CD4-positive, alpha-beta T cell treated with Interferon alpha-2 for 1 hour (primary cell): ENCODE data around the gene PRR12.
"Not testable (repeated sequence)": the region's sequence is repeated elsewhere in the genome, so short reads cannot be mapped to it uniquely, and the experiment has no call there.

Experiments used
- DNase-seq, 2 donors: peaks; one replicate each; pipeline ENCODE4 v3.0.0-alpha.2; 2020 to 2022

Gene PRR12

GRCh38 chr19:49593233-49594113, 2.5 kb downstream of the PRR12 start:
- peak; percentile 91 to 95 for DNase-seq

GRCh38 chr19:49594157-49594992, 3.4 kb downstream of the PRR12 start:
- no peak for DNase-seq

GRCh38 chr19:49594993-49595818, 4.2 kb downstream of the PRR12 start:
- no peak for DNase-seq

GRCh38 chr19:49595819-49596404, 4.9 kb downstream of the PRR12 start:
- no peak for DNase-seq

- DNase-seq: no peak
Measured at GRCh38 chr19:49596407-49596806, 5.4 kb downstream of the PRR12 start.

- DNase-seq: no peak
Measured at GRCh38 chr19:49596954-49597702, 6.1 kb downstream of the PRR12 start.

- DNase-seq: no peak
Measured at GRCh38 chr19:49597703-49597974, 6.7 kb downstream of the PRR12 start.

GRCh38 chr19:49599378-49600295, 8.7 kb downstream of the PRR12 start:
- DNase-seq: no peak

GRCh38 chr19:49601482-49602038, 10.6 kb downstream of the PRR12 start:
- no peak for DNase-seq

GRCh38 chr19:49602806-49603205, 11.8 kb downstream of the PRR12 start:
- no peak for DNase-seq

- DNase-seq: no peak
Measured at GRCh38 chr19:49605605-49606004, 14.6 kb downstream of the PRR12 start.

- no peak for DNase-seq
Measured at GRCh38 chr19:49609499-49610092, 18.6 kb downstream of the PRR12 start.

GRCh38 chr19:49613374-49613773, 22.4 kb downstream of the PRR12 start:
- no peak for DNase-seq

- DNase-seq: no peak
Measured at GRCh38 chr19:49614096-49614833, 23.3 kb downstream of the PRR12 start.

- no peak for DNase-seq
Measured at GRCh38 chr19:49615861-49616260, 24.9 kb downstream of the PRR12 start.

- DNase-seq: no peak
Measured at GRCh38 chr19:49616532-49616931, 25.6 kb downstream of the PRR12 start.

GRCh38 chr19:49616945-49617344, 26.0 kb downstream of the PRR12 start:
- no peak for DNase-seq

GRCh38 chr19:49617860-49618259, 26.9 kb downstream of the PRR12 start:
- DNase-seq: not testable (repeated sequence)
